Spleen (tissue), 7 donors: ENCODE results near the gene SLC41A1.

ENCODE experiments used
- CTCF ChIP-seq, 11 experiments: fragments of 200-600 bp in 7 of 11; fragments of 450-650 bp in 4 of 11; sonication (generic) in 4 of 11; IDR thresholded peaks in 8 of 11; conservative IDR thresholded peaks in 3 of 11; 1 replicate in 7 of 11; 2 replicates in 4 of 11; pipeline versions ENCODE4 v1.4.0 to v1.8.0; 2016 to 2021; ENCODE audit warnings: antibody characterized with exemption in 11 of 11, inconsistent platforms in 4 of 11, mild to moderate bottlenecking in 1 of 11
- POLR2AphosphoS5 ChIP-seq, 3 donors: sonication (generic); formaldehyde crosslinking; IDR thresholded peaks; one replicate each; pipeline ENCODE4 v1.5.1; 2017; ENCODE audit warnings: antibody characterized with exemption in 3 of 3
- donor health status: DM: no; HTN: no; CAD: no; lungs with moderate emphysema.
- donor health status: DM: no; HTN: no; CAD: no.
- donor health status: DM: no; HTN: no; CAD: no.

- no peak for TF ChIP-seq CTCF (IDR thresholded peaks at IDR 0.05 in 8 of 11, conservative IDR thresholded peaks at IDR 0.05 in 3 of 11)
- no peak for TF ChIP-seq POLR2AphosphoS5 (IDR thresholded peaks at IDR 0.05)
Observed at GRCh38 chr1:205810448-205811157, 2.4 kb downstream of the SLC41A1 start.
